HG03378 (cell line): Measurements from ENCODE around the gene ZIC2.
"Not testable (repeated sequence)": the region's sequence is repeated elsewhere in the genome, so short reads cannot be mapped to it uniquely, and the experiment has no call there.

Source experiments
- ATAC-seq: cut with Tn5 transposase; IDR thresholded peaks from one replicate; pipeline ENCODE4 v1.9.1; 2021; ENCODE audit warnings: mild to moderate bottlenecking, moderate library complexity; ENCODE audit not compliant: unreplicated experiment

ZIC2 gene

GRCh38 chr13:99996381-99996973, 14.9 kb downstream of the ZIC2 start:
- ATAC-seq: no peak

DNA sequence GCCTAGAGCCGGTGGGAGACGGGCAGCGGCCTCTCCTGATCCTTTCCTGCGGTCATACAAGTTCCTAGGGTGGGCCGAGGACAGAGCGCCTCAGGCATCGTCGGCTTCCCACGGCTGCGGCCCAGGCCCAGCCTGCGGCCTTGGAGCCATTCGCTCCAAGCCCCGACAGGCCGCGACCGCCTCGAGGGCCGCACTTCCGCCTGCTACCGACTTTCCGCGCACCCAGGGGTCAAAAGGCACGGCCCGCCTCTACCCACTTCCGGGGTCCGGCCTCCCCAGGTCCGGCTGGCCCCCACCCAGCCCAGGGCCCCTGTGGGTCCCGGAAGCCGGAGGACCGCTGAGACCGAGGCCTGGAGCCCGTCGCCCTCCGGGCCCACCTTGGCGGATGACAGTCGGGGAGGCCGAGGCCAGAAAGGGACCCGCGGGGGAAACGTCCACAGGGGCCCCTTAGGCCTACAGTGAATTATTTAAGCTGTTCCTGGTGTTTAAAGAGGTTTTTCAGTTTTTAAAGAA, 16.2 kb downstream of the ZIC2 start:
- no peak for ATAC-seq

- no peak for ATAC-seq
Observed at GRCh38 chr13:99998261-99998660, 16.7 kb downstream of the ZIC2 start.

DNA sequence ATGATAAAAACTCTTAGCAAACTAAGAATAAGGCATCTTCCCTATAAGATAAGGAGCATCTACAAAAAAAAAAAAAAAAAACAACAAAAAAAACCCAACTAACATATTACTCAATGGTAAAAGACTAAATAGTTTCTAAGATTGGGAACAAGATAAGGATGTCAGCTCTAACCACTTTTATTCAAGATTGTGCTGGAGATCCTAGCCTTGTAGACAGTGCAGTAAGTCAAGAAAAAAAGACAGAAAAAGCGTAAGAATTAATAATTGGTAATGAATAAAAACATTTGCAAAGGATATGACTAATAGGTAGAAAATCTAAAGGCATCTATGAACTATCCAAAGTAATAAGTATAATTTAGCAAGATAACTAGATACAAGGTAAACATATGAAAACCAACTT, 33.0 kb downstream of the ZIC2 start:
- no peak for ATAC-seq

- ATAC-seq: no peak
Observed at GRCh38 chr13:100019780-100020356, 38.3 kb downstream of the ZIC2 start.

DNA sequence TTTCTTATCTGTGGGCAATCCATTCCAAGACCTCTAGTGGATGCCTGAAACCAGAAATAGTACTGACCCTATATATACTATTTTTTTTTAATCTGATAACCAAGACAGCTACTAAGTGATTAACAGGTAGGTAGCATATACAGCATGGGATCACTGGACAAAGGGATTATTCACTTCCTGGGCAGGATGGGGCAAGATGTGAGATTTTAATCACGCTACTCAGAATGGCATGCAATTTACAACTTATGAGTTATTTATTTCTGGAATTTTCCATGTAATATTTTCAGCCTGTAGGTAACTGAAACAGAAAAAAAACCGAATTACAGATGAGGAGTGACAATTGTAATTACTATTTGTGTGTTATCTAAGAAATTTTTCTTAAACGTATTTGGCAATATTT, 41.2 kb downstream of the ZIC2 start:
- ATAC-seq: no peak

DNA sequence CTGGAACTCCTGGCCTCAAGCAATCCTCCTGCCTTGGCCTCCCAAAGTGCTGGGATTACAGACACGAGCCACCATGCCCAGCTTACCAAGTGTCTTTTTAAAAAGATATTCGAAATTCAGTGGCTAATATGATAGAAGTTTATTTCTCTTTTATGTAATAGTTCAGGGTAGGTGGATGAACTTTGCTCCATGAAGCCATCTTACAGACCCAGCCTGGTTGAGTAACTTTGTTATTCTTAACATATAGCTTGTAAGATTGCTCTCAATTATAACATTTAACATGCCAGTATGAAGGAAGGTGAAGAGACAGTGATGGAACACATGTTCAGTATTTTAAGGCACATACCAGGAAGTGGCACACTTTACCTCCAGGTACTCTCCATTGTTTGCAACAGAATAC, 42.4 kb downstream of the ZIC2 start:
- ATAC-seq: no peak

DNA sequence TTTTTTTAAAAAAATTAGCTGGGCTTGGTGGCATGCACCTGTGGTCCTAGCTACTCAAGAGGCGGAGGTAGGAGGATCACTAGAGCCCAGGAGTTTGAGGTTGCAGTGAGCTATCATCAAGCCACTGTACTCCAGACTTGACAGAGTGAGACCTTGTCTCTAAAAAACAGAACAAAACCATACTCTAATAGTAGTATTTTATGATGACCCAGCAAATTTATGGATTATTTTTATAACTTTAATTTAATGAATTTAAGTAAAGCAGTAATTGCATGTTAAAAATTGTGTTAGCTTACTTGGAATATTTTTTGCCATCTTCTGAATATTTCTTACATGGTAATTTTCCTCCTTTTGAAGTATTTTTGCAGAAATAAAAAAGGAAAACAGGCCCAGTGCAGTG, 48.3 kb downstream of the ZIC2 start:
- no peak for ATAC-seq

- not testable (repeated sequence) for ATAC-seq
Observed at GRCh38 chr13:100032642-100033041, 51.1 kb downstream of the ZIC2 start.

GRCh38 chr13:100035936-100036335, 54.4 kb downstream of the ZIC2 start:
- ATAC-seq: no peak
